GM12892 (cell line): ENCODE results near the gene TUBA8.
"Not testable (repeated sequence)": the region's sequence is repeated elsewhere in the genome, so short reads cannot be mapped to it uniquely, and the experiment has no call there.

Experiments used
- DNase-seq: peaks from one replicate; pipeline ENCODE4 v3.0.0; 2011; ENCODE audit not compliant: insufficient read length
- FAIRE-seq: peaks from 2 replicates; lab custom pipeline; 2011; peaks lifted over from hg19 to GRCh38; lab: Jason Lieb, UNC
- POLR2A ChIP-seq: IDR thresholded peaks from 2 replicates; pipeline ENCODE4 v1.6.1; 2011; ENCODE audit warnings: low read depth, low read length, control low read depth
- POLR2AphosphoS5 ChIP-seq: IDR thresholded peaks from 2 replicates; pipeline ENCODE4 v1.6.1; 2011; ENCODE audit warnings: low read depth, low read length, control low read depth
- TAF1 ChIP-seq: IDR thresholded peaks from 2 replicates; pipeline ENCODE4 v1.6.1; 2011; ENCODE audit warnings: low read depth, mild to moderate bottlenecking, control low read depth, low read length, borderline replicate concordance

TUBA8 gene

GRCh38 chr22:18096823-18097222 lies 13.8 kb upstream of the TUBA8 start:
- no peak for FAIRE-seq
- no peak for TF ChIP-seq TAF1
- no peak for TF ChIP-seq POLR2AphosphoS5
- no peak for DNase-seq

GRCh38 chr22:18100781-18101180 lies 9.8 kb upstream of the TUBA8 start:
- FAIRE-seq, result no peak

GRCh38 chr22:18101536-18101935 lies 9.1 kb upstream of the TUBA8 start:
- FAIRE-seq, result no peak
- no peak for DNase-seq
- TF ChIP-seq POLR2AphosphoS5 (no peak), TAF1 (no peak), POLR2A (no peak)

More at GRCh38 chr22:18100781-18101180, 9.8 kb upstream of the TUBA8 start:
- no peak for DNase-seq
- TF ChIP-seq TAF1 (no peak), POLR2A (no peak), POLR2AphosphoS5 (no peak)

- DNase-seq (no peak), FAIRE-seq (no peak)
- TF ChIP-seq POLR2AphosphoS5, result no peak
- TF ChIP-seq TAF1, result no peak
- no peak for TF ChIP-seq POLR2A
Measured at GRCh38 chr22:18103527-18104269, 6.9 kb upstream of the TUBA8 start.

- DNase-seq (no peak), FAIRE-seq (no peak)
- TF ChIP-seq TAF1 (no peak), POLR2A (no peak), POLR2AphosphoS5 (no peak)
Measured at GRCh38 chr22:18104566-18104965, 6.0 kb upstream of the TUBA8 start.

GRCh38 chr22:18105981-18106380 lies 4.6 kb upstream of the TUBA8 start:
- peak; percentile 67 for FAIRE-seq
- not testable (repeated sequence) for DNase-seq

GRCh38 chr22:18106550-18107341 lies 3.9 kb upstream of the TUBA8 start:
- DNase-seq, result not testable (repeated sequence)
- FAIRE-seq, result peak; percentile 50

GRCh38 chr22:18108187-18108586 lies 2.4 kb upstream of the TUBA8 start:
- no peak for TF ChIP-seq POLR2AphosphoS5
- no peak for TF ChIP-seq POLR2A
- no peak for FAIRE-seq
- no peak for DNase-seq

- no peak for FAIRE-seq
- TF ChIP-seq POLR2AphosphoS5 (no peak), TAF1 (no peak), POLR2A (no peak)
- DNase-seq, result no peak
Measured at GRCh38 chr22:18109410-18110193, 1.0 kb upstream of the TUBA8 start.

- FAIRE-seq (no peak), DNase-seq (no peak)
- no peak for TF ChIP-seq TAF1
- no peak for TF ChIP-seq POLR2A
- TF ChIP-seq POLR2AphosphoS5, result no peak
Measured at GRCh38 chr22:18110954-18111758, 547 bp downstream of the TUBA8 start.

- no peak for TF ChIP-seq POLR2A
- no peak for TF ChIP-seq TAF1
- TF ChIP-seq POLR2AphosphoS5, result no peak
- FAIRE-seq (no peak), DNase-seq (no peak)
Measured at GRCh38 chr22:18111759-18112330, 1.2 kb downstream of the TUBA8 start.
